Endodermal cell (in vitro differentiated cells): ENCODE data around the gene FGFR3. TPM values are rescaled to one million over a fixed set of nuclear protein-coding genes. Genes with fewer than 3 reads are reported as not detected.

Source experiments
- DNase-seq: peaks from one replicate; pipeline ENCODE4 v3.0.0-alpha.2; 2017
- H3K27ac ChIP-seq: 2 replicates; pipeline ENCODE4 v1.5.1; 2013; ENCODE audit warnings: mild to moderate bottlenecking, low read depth, low read length, moderate library complexity
- H3K27me3 ChIP-seq: 2 replicates; pipeline ENCODE4 v1.6.1; 2013; ENCODE audit warnings: mild to moderate bottlenecking, low read length, moderate library complexity; ENCODE audit not compliant: insufficient read depth, control insufficient read depth, poor library complexity, severe bottlenecking
- H3K36me3 ChIP-seq: 2 replicates; pipeline ENCODE4 v1.7.0; 2013; ENCODE audit warnings: mild to moderate bottlenecking, low read length, moderate library complexity; ENCODE audit not compliant: control insufficient read depth, insufficient read depth
- H3K4me1 ChIP-seq: one replicate; pipeline ENCODE4 v1.7.0; 2013; ENCODE audit warnings: low read length; ENCODE audit not compliant: control insufficient read depth, insufficient read depth
- H3K4me3 ChIP-seq: 2 replicates; pipeline ENCODE4 v1.5.1; 2013; ENCODE audit warnings: mild to moderate bottlenecking, low read length, moderate library complexity
- H3K9ac ChIP-seq: 2 replicates; pipeline ENCODE4 v1.6.1; 2013; ENCODE audit warnings: mild to moderate bottlenecking, low read length, moderate library complexity; ENCODE audit not compliant: poor library complexity, severe bottlenecking; ENCODE audit errors: extremely low read depth
- H3K9me3 ChIP-seq: 2 replicates; pipeline ENCODE4 v1.6.1; 2013; ENCODE audit warnings: mild to moderate bottlenecking, low read length, moderate library complexity; ENCODE audit not compliant: control insufficient read depth
- H3K27ac Mint-ChIP-seq: 2 replicates; pipeline ENCODE4 v1.8.0; 2020; ENCODE audit warnings: mixed read lengths
- H3K27me3 Mint-ChIP-seq: 2 replicates; pipeline ENCODE4 v1.8.0; 2021; ENCODE audit warnings: mild to moderate bottlenecking, mixed read lengths; ENCODE audit not compliant: insufficient read depth
- H3K36me3 Mint-ChIP-seq: 2 replicates; pipeline ENCODE4 v1.8.0; 2020; ENCODE audit warnings: low read depth, mixed read lengths
- H3K4me1 Mint-ChIP-seq: 2 replicates; pipeline ENCODE4 v1.8.0; 2020; ENCODE audit warnings: mixed read lengths
- H3K4me3 Mint-ChIP-seq: 2 replicates; pipeline ENCODE4 v1.8.0; 2020; ENCODE audit warnings: mild to moderate bottlenecking, moderate library complexity, mixed read lengths
- H3K9me3 Mint-ChIP-seq: 2 replicates; pipeline ENCODE4 v1.8.0; 2020; ENCODE audit warnings: mild to moderate bottlenecking, mixed read lengths
- CTCF ChIP-seq: fragments of 200-600 bp; sonication (generic); conservative IDR thresholded peaks from 2 replicates; pipeline ENCODE4 v1.5.0; 2021; ENCODE audit warnings: antibody characterized with exemption, mild to moderate bottlenecking
- WGBS, 2 experiments: methylation state at CpG; one replicate each; pipeline versions ENCODE4 v1.1.5 to v1.1.7; 2013; ENCODE audit warnings: missing lambda C conversion rate in 2 of 2, mixed read lengths in 1 of 2; ENCODE audit not compliant: insufficient coverage in 1 of 2, insufficient read length in 1 of 2; 5-methylcytosine and 5-hydroxymethylcytosine counted together
- total RNA-seq, 2 donors: library from RNA; stranded (reverse); fragmentation: NEBNext Ultra II Directional in 1 of 2; extraction: Animal tissue kit (Norgen Biotek cat#: 25700) in 1 of 2; gene quantifications; 2 replicates in 1 of 2; 3 replicates in 1 of 2; pipeline ENCODE4 v1.2.1, GENCODE V29; 2021

The FGFR3 gene
- total RNA-seq, 2 donors from 2014 or later, result 107 to 125 TPM

GRCh38 chr4:1756893-1757779 lies 36.0 kb upstream of the FGFR3 start:
- H3K4me3 ChIP-seq, result no peak overlapping the region
- H3K27ac Mint-ChIP-seq, result no peak overlapping the region
- no peaks in the 10 kb centered on the region for H3K27me3 Mint-ChIP-seq
- DNase-seq, result no peak
- H3K9ac ChIP-seq, result no peak overlapping the region
- peaks cover 8% of the 10 kb centered on the region for H3K4me1 Mint-ChIP-seq
- no peaks in the 10 kb centered on the region for H3K36me3 Mint-ChIP-seq
- no peak overlapping the region for H3K27ac ChIP-seq
- TF ChIP-seq CTCF, result no peak
- no peaks in the 10 kb centered on the region for H3K9me3 Mint-ChIP-seq
- no peaks in the 10 kb centered on the region for H3K27me3 ChIP-seq
- H3K4me1 ChIP-seq, result no peaks in the 10 kb centered on the region
- no peak overlapping the region for H3K4me3 Mint-ChIP-seq
- 87 to 93% methylated on average over 4 to 19 of the region's 20 CpGs for WGBS, 2 experiments
- no peaks in the 10 kb centered on the region for H3K36me3 ChIP-seq
- no peaks in the 10 kb centered on the region for H3K9me3 ChIP-seq

- peaks cover 2% of the 10 kb centered on the region for H3K27me3 Mint-ChIP-seq
- no peak overlapping the region for H3K4me3 ChIP-seq
- H3K4me1 Mint-ChIP-seq, result peaks cover 8% of the 10 kb centered on the region
- no peak overlapping the region for H3K4me3 Mint-ChIP-seq
- H3K27ac ChIP-seq, result no peak overlapping the region
- H3K9ac ChIP-seq, result no peak overlapping the region
- H3K36me3 ChIP-seq, result no peaks in the 10 kb centered on the region
- H3K9me3 ChIP-seq, result no peaks in the 10 kb centered on the region
- no peaks in the 10 kb centered on the region for H3K9me3 Mint-ChIP-seq
- 86% methylated on average over 3 to 17 of the region's 17 CpGs for WGBS, 2 experiments
- TF ChIP-seq CTCF, result no peak
- no peaks in the 10 kb centered on the region for H3K36me3 Mint-ChIP-seq
- H3K4me1 ChIP-seq, result no peaks in the 10 kb centered on the region
- no peak overlapping the region for H3K27ac Mint-ChIP-seq
- no peak for DNase-seq
- no peaks in the 10 kb centered on the region for H3K27me3 ChIP-seq
Measured at GRCh38 chr4:1757836-1758235, 35.3 kb upstream of the FGFR3 start.

GRCh38 chr4:1758306-1759121 lies 34.6 kb upstream of the FGFR3 start:
- H3K9ac ChIP-seq, result no peak overlapping the region
- H3K27me3 Mint-ChIP-seq, result peaks cover 2% of the 10 kb centered on the region
- H3K27me3 ChIP-seq, result no peaks in the 10 kb centered on the region
- no peaks in the 10 kb centered on the region for H3K4me1 ChIP-seq
- no peaks in the 10 kb centered on the region for H3K9me3 Mint-ChIP-seq
- H3K36me3 ChIP-seq, result no peaks in the 10 kb centered on the region
- no peak overlapping the region for H3K27ac ChIP-seq
- no peak for TF ChIP-seq CTCF
- WGBS, 2 experiments, result 89 to 93% methylated on average over 23 to 27 of the region's 27 CpGs
- peaks cover 8% of the 10 kb centered on the region for H3K4me1 Mint-ChIP-seq
- no peak for DNase-seq
- no peak overlapping the region for H3K4me3 Mint-ChIP-seq
- H3K36me3 Mint-ChIP-seq, result no peaks in the 10 kb centered on the region
- no peaks in the 10 kb centered on the region for H3K9me3 ChIP-seq
- no peak overlapping the region for H3K4me3 ChIP-seq
- no peak overlapping the region for H3K27ac Mint-ChIP-seq
